Measurements from ENCODE around the gene ULK2.

Gene ULK2

DNA sequence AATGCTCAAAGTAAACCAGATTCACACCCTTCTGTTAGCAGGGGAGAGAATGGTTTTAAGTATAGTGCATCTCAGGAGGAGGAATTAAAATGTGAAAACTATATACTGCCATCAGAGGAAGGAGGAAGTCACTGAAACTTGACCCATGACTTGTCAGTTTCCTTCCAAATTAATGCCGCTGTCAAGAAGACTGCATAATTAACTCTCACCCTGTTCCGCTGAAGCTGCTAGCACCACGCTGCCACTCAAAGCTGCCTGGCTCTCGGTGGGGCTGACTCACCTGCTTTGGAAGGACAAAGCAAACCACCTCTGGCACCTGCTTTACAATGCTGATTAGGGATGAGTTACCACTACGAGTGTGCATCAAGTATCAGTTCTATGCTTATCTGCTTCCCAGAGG lies 37.8 kb upstream of the ULK2 start:
- Histone ChIP-seq H3K9me3 (ENCODE audit: insufficient read depth, low read depth, low read length) (no peaks in the 10 kb centered on the region), H2BK12ac (ENCODE audit: low read length) (no peak overlapping the region), H4K8ac (ENCODE audit: low read depth, low read length) (no peak overlapping the region), H4K91ac (ENCODE audit: low read depth, low read length) (no peak overlapping the region), H3K79me2 (ENCODE audit: control insufficient read depth, insufficient read depth, low read length, poor library complexity) (no peaks in the 10 kb centered on the region), H3K18ac (ENCODE audit: low read length) (no peak overlapping the region), H3K9ac (ENCODE audit: low read length) (no peak overlapping the region), H3K4me1 (ENCODE audit: control insufficient read depth in 1 of 2, insufficient read depth in 2 of 2, low read length in 2 of 2) (no peaks in the 10 kb centered on the region), H4K12ac (ENCODE audit: low read depth, low read length) (no peak overlapping the region), H3K23ac (ENCODE audit: low read length) (no peak overlapping the region), H2BK5ac (ENCODE audit: low read depth, low read length, poor library complexity) (no peak overlapping the region), H3K14ac (ENCODE audit: low read length) (no peak overlapping the region), H2BK120ac (ENCODE audit: insufficient read depth, low read length, poor library complexity) (no peak overlapping the region), H3K4ac (ENCODE audit: low read depth, low read length) (no peak overlapping the region), H3K79me1 (ENCODE audit: low read length) (no peaks in the 10 kb centered on the region), H2AFZ (ENCODE audit: insufficient read depth, low read length, poor library complexity) (no peak overlapping the region), H3K27ac (ENCODE audit: low read depth, low read length) (no peak overlapping the region), H3K27me3 (ENCODE audit: insufficient read depth, low read length) (no peaks in the 10 kb centered on the region), H3K36me3 (ENCODE audit: control insufficient read depth in 1 of 2, insufficient read depth in 2 of 2, low read length in 2 of 2) (peaks cover 22 to 37% of the 10 kb centered on the region in 2 experiments), H3K4me3 (ENCODE audit: low read depth, low read length) (no peak overlapping the region), H3K4me2 (ENCODE audit: low read length) (no peak overlapping the region), H2AK5ac (ENCODE audit: low read length) (no peak overlapping the region)
- no peak for DNase-seq
- WGBS (ENCODE audit: extremely low coverage, insufficient coverage, insufficient read length), result no CpG with 5 or more reads among the region's 5 CpGs

DNA sequence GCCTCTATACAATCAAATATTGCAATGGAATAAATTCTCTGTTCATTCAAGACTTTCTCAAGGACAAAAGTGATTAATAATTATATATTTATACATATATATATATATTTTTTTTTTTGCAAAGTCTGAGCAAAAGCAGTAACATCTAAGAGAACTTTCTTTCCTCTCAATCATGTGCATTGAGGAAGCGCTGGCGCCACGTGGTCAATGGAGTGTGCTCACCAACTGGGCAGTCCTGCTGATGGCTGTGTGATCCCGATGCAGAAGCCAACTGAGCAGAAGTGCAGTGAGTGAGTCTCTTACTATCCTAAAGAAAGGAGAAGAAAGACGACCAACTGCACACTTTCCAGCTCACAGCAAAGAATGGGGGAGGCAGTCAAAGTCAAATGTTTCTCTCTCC lies 37.2 kb upstream of the ULK2 start:
- H3K79me1 ChIP-seq (ENCODE audit: low read length), result no peaks in the 10 kb centered on the region
- H4K91ac ChIP-seq (ENCODE audit: low read depth, low read length), result no peak overlapping the region
- no peak overlapping the region for H2AK5ac ChIP-seq (ENCODE audit: low read length)
- H3K4me1 ChIP-seq (ENCODE audit: control insufficient read depth in 1 of 2, insufficient read depth in 2 of 2, low read length in 2 of 2), result no peaks in the 10 kb centered on the region
- no peak overlapping the region for H3K23ac ChIP-seq (ENCODE audit: low read length)
- no peak overlapping the region for H2BK5ac ChIP-seq (ENCODE audit: low read depth, low read length, poor library complexity)
- H3K9ac ChIP-seq (ENCODE audit: low read length), result no peak overlapping the region
- H3K14ac ChIP-seq (ENCODE audit: low read length), result no peak overlapping the region
- H3K9me3 ChIP-seq (ENCODE audit: insufficient read depth, low read depth, low read length), result no peaks in the 10 kb centered on the region
- no peak overlapping the region for H2BK12ac ChIP-seq (ENCODE audit: low read length)
- H3K27ac ChIP-seq (ENCODE audit: low read depth, low read length), result no peak overlapping the region
- no peak for DNase-seq
- H3K18ac ChIP-seq (ENCODE audit: low read length), result no peak overlapping the region
- H3K4ac ChIP-seq (ENCODE audit: low read depth, low read length), result no peak overlapping the region
- no peak overlapping the region for H3K4me2 ChIP-seq (ENCODE audit: low read length)
- H3K79me2 ChIP-seq (ENCODE audit: control insufficient read depth, insufficient read depth, low read length, poor library complexity), result no peaks in the 10 kb centered on the region
- H4K12ac ChIP-seq (ENCODE audit: low read depth, low read length), result no peak overlapping the region
- H3K36me3 ChIP-seq (ENCODE audit: control insufficient read depth in 1 of 2, insufficient read depth in 2 of 2, low read length in 2 of 2), result peaks cover 23 to 38% of the 10 kb centered on the region in 2 experiments
- no peak overlapping the region for H4K8ac ChIP-seq (ENCODE audit: low read depth, low read length)
- H3K27me3 ChIP-seq (ENCODE audit: insufficient read depth, low read length), result no peaks in the 10 kb centered on the region
- H2BK120ac ChIP-seq (ENCODE audit: insufficient read depth, low read length, poor library complexity), result no peak overlapping the region
- no peak overlapping the region for H2AFZ ChIP-seq (ENCODE audit: insufficient read depth, low read length, poor library complexity)
- no peak overlapping the region for H3K4me3 ChIP-seq (ENCODE audit: low read depth, low read length)
- WGBS (ENCODE audit: extremely low coverage, insufficient coverage, insufficient read length), result no CpG with 5 or more reads among the region's 5 CpGs

DNA sequence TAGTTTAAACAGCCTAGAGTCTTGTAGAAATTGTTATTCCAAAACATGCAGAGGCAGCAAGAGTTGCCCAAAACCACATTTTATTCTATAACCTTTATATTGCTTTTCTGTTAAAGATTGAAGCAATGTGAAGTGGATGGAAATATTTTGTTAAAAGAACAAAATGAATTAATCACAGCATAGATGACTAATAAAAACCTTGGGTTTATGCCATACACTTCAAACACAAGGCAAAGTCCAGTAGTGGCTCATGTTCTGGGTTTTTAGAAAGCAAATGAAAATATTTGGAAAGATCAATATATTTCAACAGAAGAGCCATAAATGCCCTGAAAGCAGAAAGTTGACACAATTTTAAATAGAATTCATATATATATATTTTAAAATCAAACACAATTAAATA lies 36.7 kb upstream of the ULK2 start:
- Histone ChIP-seq H4K12ac (ENCODE audit: low read depth, low read length) (no peak overlapping the region), H2BK5ac (ENCODE audit: low read depth, low read length, poor library complexity) (no peak overlapping the region), H2AFZ (ENCODE audit: insufficient read depth, low read length, poor library complexity) (no peak overlapping the region), H3K4me1 (ENCODE audit: control insufficient read depth in 1 of 2, insufficient read depth in 2 of 2, low read length in 2 of 2) (no peaks in the 10 kb centered on the region), H2BK12ac (ENCODE audit: low read length) (no peak overlapping the region), H3K9ac (ENCODE audit: low read length) (no peak overlapping the region), H4K91ac (ENCODE audit: low read depth, low read length) (no peak overlapping the region), H3K79me1 (ENCODE audit: low read length) (no peaks in the 10 kb centered on the region), H3K18ac (ENCODE audit: low read length) (no peak overlapping the region), H3K14ac (ENCODE audit: low read length) (no peak overlapping the region), H3K4me2 (ENCODE audit: low read length) (no peak overlapping the region), H3K4me3 (ENCODE audit: low read depth, low read length) (no peak overlapping the region), H4K8ac (ENCODE audit: low read depth, low read length) (no peak overlapping the region), H3K27me3 (ENCODE audit: insufficient read depth, low read length) (no peaks in the 10 kb centered on the region), H3K23ac (ENCODE audit: low read length) (no peak overlapping the region), H3K27ac (ENCODE audit: low read depth, low read length) (no peak overlapping the region), H3K9me3 (ENCODE audit: insufficient read depth, low read depth, low read length) (no peaks in the 10 kb centered on the region), H3K36me3 (ENCODE audit: control insufficient read depth in 1 of 2, insufficient read depth in 2 of 2, low read length in 2 of 2) (peaks cover 23 to 36% of the 10 kb centered on the region in 2 experiments), H3K79me2 (ENCODE audit: control insufficient read depth, insufficient read depth, low read length, poor library complexity) (no peaks in the 10 kb centered on the region), H2BK120ac (ENCODE audit: insufficient read depth, low read length, poor library complexity) (no peak overlapping the region), H3K4ac (ENCODE audit: low read depth, low read length) (no peak overlapping the region), H2AK5ac (ENCODE audit: low read length) (no peak overlapping the region)
- no peak for DNase-seq

DNA sequence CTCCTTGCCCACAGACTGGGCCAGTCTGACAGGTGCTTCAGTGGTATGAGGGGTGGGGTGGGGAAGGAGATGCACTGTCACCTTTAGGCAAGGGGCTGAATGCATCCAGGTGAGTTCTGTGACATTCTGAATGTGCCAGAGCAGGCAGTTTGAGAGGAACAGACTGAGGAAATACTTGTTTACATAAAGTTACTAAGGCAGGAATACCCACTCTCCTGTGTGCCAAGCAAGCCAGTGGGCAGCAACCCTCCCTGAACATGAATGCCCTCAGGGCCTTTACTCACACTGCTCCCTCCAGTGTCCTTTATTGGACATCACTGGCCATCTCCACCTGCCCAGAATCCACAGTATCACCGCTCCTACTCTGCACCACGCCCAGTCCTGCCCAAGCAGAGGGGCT lies 33.1 kb upstream of the ULK2 start:
- Histone ChIP-seq H4K8ac (ENCODE audit: low read depth, low read length) (no peak overlapping the region), H3K36me3 (ENCODE audit: control insufficient read depth in 1 of 2, insufficient read depth in 2 of 2, low read length in 2 of 2) (peaks cover 18 to 23% of the 10 kb centered on the region in 2 experiments), H3K27me3 (ENCODE audit: insufficient read depth, low read length) (no peaks in the 10 kb centered on the region), H3K79me1 (ENCODE audit: low read length) (no peaks in the 10 kb centered on the region), H3K79me2 (ENCODE audit: control insufficient read depth, insufficient read depth, low read length, poor library complexity) (no peaks in the 10 kb centered on the region), H2BK120ac (ENCODE audit: insufficient read depth, low read length, poor library complexity) (no peak overlapping the region), H4K91ac (ENCODE audit: low read depth, low read length) (no peak overlapping the region), H3K14ac (ENCODE audit: low read length) (no peak overlapping the region), H2AK5ac (ENCODE audit: low read length) (no peak overlapping the region), H3K4me1 (ENCODE audit: control insufficient read depth in 1 of 2, insufficient read depth in 2 of 2, low read length in 2 of 2) (no peaks in the 10 kb centered on the region), H3K4me2 (ENCODE audit: low read length) (no peak overlapping the region), H3K18ac (ENCODE audit: low read length) (no peak overlapping the region), H4K12ac (ENCODE audit: low read depth, low read length) (no peak overlapping the region), H3K4ac (ENCODE audit: low read depth, low read length) (no peak overlapping the region), H3K4me3 (ENCODE audit: low read depth, low read length) (no peak overlapping the region), H2BK12ac (ENCODE audit: low read length) (no peak overlapping the region), H3K9me3 (ENCODE audit: insufficient read depth, low read depth, low read length) (no peaks in the 10 kb centered on the region), H3K27ac (ENCODE audit: low read depth, low read length) (no peak overlapping the region), H2BK5ac (ENCODE audit: low read depth, low read length, poor library complexity) (no peak overlapping the region), H3K9ac (ENCODE audit: low read length) (no peak overlapping the region), H2AFZ (ENCODE audit: insufficient read depth, low read length, poor library complexity) (no peak overlapping the region), H3K23ac (ENCODE audit: low read length) (no peak overlapping the region)
- no CpG with 5 or more reads among the region's 2 CpGs for WGBS (ENCODE audit: extremely low coverage, insufficient coverage, insufficient read length)
- DNase-seq, result no peak

All from trophoblast cell (in vitro differentiated cells and primary cell).